Measurements from ENCODE around the gene KCND1.

The KCND1 gene

DNA sequence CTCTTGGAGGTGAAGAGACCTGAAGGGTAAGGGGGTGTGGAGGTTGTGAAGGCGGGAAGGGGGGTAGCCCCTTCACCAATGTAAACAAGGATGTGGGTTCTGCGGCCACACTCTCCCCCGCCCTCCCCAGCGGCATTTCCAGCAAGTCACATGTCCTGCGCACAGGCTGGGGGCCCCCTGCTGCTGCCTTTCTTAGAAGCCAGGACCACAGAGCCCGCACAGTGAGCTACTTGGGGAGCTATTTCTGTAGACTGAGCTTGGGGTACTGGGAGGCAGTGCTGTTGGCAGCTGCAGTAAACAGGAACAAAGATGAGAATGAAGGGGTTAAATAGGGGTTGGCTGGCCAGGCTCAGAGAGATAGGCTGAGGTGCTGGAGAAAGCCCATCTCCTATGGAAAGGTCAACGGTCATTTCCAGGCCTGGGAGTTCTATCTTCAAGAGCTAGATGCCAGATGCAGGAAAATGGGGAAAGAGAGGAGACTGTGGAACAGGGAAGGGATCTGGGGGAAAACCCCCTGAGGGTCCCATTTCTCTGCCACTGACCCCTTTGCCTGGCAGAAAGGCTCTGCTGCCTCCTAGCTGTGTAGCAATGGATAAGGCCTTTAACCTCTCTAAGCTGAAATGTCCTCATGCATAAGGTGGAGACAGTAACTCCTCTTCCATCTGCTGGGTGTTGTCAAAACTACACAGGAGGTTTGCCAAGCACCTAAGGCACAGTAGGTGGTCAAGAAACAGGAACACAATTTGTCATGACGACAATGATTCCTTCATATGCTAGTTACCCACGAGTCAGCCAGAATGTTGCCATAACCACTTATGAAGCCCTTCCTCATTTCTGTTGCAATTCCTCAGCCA, 34.4 kb downstream of the KCND1 start:
- peak overlapping the region in 1 of 2 donors; percentile 2 for H3K4me3 ChIP-seq (ENCODE audit: low read depth in 1 of 2, low read length in 2 of 2)
- peaks cover 10 to 15% of the 10 kb centered on the region in 2 donors for H3K36me3 ChIP-seq (ENCODE audit: control insufficient read depth in 1 of 2, insufficient read depth in 2 of 2, low read length in 2 of 2)
- no peaks in the 10 kb centered on the region for H3K27me3 ChIP-seq (ENCODE audit: low read depth, low read length)
- H3K27ac ChIP-seq (ENCODE audit: low read length), result peak overlapping the region; percentile 86
- H3K4me1 ChIP-seq (ENCODE audit: control insufficient read depth in 1 of 2, insufficient read depth in 2 of 2, low read length in 2 of 2), result peaks cover 0 to 26% of the 10 kb centered on the region in 2 donors
- no peaks in the 10 kb centered on the region for H3K9me3 ChIP-seq (ENCODE audit: control insufficient read depth in 1 of 2, low read length in 2 of 2)

DNA sequence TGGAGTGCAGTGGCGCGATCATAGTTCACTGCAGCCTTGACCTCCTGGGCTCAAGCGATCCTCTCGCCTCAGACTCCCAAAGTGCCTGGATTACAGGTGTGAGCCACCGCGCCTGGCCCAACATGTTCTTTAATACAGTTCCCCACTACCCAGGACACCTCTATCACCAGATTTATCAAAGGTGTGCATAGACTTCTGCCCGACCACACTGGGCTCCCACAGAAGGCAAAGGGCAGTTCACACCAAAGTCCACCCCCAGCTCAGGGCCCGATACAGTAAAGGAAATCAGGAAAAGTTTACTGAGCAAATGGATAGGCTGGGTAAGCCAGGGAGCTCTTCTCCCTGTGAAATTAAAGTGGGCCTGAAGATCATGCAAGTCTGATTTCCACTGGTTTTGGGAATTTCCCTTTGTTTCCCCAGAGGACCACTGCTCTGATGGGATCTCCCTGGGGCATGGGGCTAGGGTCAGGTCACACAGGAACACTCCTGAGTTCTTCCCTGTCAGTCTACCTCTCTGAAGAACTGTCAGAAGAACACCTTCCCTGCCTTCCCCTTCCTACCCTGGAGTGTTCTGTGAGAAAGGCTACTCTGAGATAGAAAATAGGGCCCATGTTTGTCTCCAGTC, 35.1 kb downstream of the KCND1 start:
- H3K27ac ChIP-seq (ENCODE audit: low read length), result peak overlapping the region; percentile 86
- H3K4me3 ChIP-seq (ENCODE audit: low read depth in 1 of 2, low read length in 2 of 2), result no peak overlapping the region
- H3K4me1 ChIP-seq (ENCODE audit: control insufficient read depth in 1 of 2, insufficient read depth in 2 of 2, low read length in 2 of 2), result peaks cover 0 to 26% of the 10 kb centered on the region in 2 donors
- H3K9me3 ChIP-seq (ENCODE audit: control insufficient read depth in 1 of 2, low read length in 2 of 2), result no peaks in the 10 kb centered on the region
- H3K27me3 ChIP-seq (ENCODE audit: low read depth, low read length), result no peaks in the 10 kb centered on the region
- H3K36me3 ChIP-seq (ENCODE audit: control insufficient read depth in 1 of 2, insufficient read depth in 2 of 2, low read length in 2 of 2), result peaks cover 10 to 15% of the 10 kb centered on the region in 2 donors

DNA sequence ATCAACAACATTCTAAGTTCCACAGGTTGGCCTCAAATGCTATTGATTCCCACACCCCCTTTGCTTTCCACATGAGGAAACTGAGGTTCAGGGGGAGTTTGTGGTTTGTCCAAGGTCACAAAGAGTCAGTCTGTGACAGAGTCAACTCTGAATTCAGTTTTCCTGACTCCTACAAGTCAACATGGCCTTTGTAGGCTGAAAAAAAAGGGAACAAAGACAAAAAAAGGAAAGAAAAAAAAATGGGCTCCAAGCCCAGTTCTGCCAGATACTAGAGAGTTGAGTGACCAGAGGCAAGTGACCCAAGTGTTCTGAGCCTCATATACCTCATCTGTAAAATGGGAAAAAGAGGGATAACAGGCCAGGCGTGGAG, 36.4 kb downstream of the KCND1 start:
- no peaks in the 10 kb centered on the region for H3K27me3 ChIP-seq (ENCODE audit: low read depth, low read length)
- H3K4me1 ChIP-seq (ENCODE audit: control insufficient read depth in 1 of 2, insufficient read depth in 2 of 2, low read length in 2 of 2), result peaks cover 0 to 18% of the 10 kb centered on the region in 2 donors
- no peaks in the 10 kb centered on the region for H3K9me3 ChIP-seq (ENCODE audit: control insufficient read depth in 1 of 2, low read length in 2 of 2)
- H3K4me3 ChIP-seq (ENCODE audit: low read depth in 1 of 2, low read length in 2 of 2), result no peak overlapping the region
- peaks cover 11 to 16% of the 10 kb centered on the region in 2 donors for H3K36me3 ChIP-seq (ENCODE audit: control insufficient read depth in 1 of 2, insufficient read depth in 2 of 2, low read length in 2 of 2)
- H3K27ac ChIP-seq (ENCODE audit: low read length), result no peak overlapping the region

DNA sequence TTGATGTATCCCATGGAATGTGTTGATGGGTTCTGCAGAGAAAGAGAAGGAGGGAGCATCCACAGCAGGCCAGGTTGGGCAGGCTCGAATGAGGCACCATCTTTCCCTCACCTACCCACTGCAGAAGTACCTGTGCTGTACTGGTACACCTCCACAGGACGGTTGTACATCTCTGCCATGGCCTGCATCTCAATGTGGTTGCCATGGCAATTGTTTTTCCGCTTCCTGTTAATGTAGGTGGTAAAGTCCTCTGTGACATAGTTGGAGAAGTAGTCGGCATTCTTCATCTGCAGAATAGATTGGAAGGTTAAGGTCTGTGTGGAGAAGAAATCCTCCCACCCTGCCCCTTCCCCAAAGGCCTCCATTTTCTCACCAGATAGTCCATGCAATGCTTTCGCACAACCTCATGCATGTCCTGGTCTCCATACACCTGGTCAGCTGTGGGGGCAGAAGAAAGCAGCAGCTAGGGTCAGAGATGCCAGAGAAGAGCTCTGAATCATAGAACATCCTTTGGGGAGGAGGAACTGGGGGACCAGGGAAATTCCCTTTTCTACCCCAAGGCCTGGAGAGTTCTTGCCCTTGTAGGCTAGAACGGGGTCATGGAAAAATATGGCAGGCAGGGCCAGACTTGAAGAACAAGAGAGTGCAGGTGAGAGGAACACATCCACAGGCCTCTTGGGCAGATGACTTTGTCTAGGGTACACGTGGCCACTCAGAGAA, 36.9 kb downstream of the KCND1 start:
- Histone ChIP-seq H3K4me3 (ENCODE audit: low read depth in 1 of 2, low read length in 2 of 2) (no peak overlapping the region), H3K36me3 (ENCODE audit: control insufficient read depth in 1 of 2, insufficient read depth in 2 of 2, low read length in 2 of 2) (peaks cover 14 to 19% of the 10 kb centered on the region in 2 donors), H3K9me3 (ENCODE audit: control insufficient read depth in 1 of 2, low read length in 2 of 2) (no peaks in the 10 kb centered on the region), H3K27me3 (ENCODE audit: low read depth, low read length) (no peaks in the 10 kb centered on the region), H3K4me1 (ENCODE audit: control insufficient read depth in 1 of 2, insufficient read depth in 2 of 2, low read length in 2 of 2) (peaks cover 0 to 15% of the 10 kb centered on the region in 2 donors), H3K27ac (ENCODE audit: low read length) (no peak overlapping the region)

DNA sequence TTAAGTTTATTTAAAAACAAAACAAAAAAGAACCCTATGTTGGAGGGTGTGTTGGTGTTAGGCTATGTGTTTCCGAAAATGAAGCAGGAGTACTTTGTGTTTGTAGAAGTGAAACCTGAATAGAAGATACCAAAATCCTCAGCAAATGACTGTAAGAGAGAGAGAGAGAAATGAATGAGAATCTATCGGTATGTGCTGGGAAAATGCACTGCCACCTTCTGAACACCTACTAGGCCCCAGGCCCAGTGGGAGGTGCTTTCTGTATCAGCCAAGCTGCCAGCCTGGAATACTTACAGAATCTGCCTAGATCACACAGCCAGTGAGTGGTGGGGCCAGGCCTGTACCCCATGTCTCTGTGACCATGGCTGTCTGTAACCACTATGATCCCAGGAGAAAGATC, 37.9 kb downstream of the KCND1 start:
- H3K9me3 ChIP-seq (ENCODE audit: control insufficient read depth in 1 of 2, low read length in 2 of 2), result no peaks in the 10 kb centered on the region
- no peak overlapping the region for H3K4me3 ChIP-seq (ENCODE audit: low read depth in 1 of 2, low read length in 2 of 2)
- H3K27me3 ChIP-seq (ENCODE audit: low read depth, low read length), result no peaks in the 10 kb centered on the region
- peaks cover 0 to 10% of the 10 kb centered on the region in 2 donors for H3K4me1 ChIP-seq (ENCODE audit: control insufficient read depth in 1 of 2, insufficient read depth in 2 of 2, low read length in 2 of 2)
- H3K36me3 ChIP-seq (ENCODE audit: control insufficient read depth in 1 of 2, insufficient read depth in 2 of 2, low read length in 2 of 2), result peaks cover 14 to 19% of the 10 kb centered on the region in 2 donors
- no peak overlapping the region for H3K27ac ChIP-seq (ENCODE audit: low read length)

DNA sequence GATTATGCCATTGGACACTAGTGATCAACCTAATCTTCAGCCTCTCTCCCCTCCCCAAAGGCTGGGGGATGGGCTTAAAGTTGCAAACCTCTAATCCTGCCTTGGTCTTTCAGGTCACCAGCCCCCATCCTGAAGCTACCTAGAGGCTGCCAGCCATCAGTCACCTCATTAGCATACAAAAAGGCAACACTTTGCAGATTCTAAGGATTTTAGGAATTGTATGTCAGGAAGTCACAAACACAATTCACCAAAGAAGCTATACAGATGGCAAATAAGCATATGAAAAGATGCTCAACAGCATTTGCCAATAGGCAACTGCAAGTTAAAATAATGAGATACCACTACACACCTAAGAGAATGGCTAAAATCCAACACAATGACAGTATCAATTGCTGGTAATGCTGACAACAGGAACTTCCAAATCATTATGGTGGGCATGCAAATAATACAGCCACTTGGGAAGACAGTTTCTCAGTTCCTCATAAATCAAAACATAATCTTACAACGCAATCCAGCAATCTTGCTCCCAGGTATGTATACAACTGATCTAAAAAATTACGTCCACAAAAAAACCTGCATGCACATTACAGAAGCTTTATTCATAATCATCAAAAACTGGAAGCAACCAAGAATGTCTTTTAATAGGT, 43.8 kb downstream of the KCND1 start:
- no peaks in the 10 kb centered on the region for H3K27me3 ChIP-seq (ENCODE audit: low read depth, low read length)
- peaks cover 19 to 28% of the 10 kb centered on the region in 2 donors for H3K36me3 ChIP-seq (ENCODE audit: control insufficient read depth in 1 of 2, insufficient read depth in 2 of 2, low read length in 2 of 2)
- no peaks in the 10 kb centered on the region for H3K9me3 ChIP-seq (ENCODE audit: control insufficient read depth in 1 of 2, low read length in 2 of 2)
- no peak overlapping the region for H3K4me3 ChIP-seq (ENCODE audit: low read depth in 1 of 2, low read length in 2 of 2)
- no peak overlapping the region for H3K27ac ChIP-seq (ENCODE audit: low read length)
- H3K4me1 ChIP-seq (ENCODE audit: control insufficient read depth in 1 of 2, insufficient read depth in 2 of 2, low read length in 2 of 2), result no peaks in the 10 kb centered on the region

DNA sequence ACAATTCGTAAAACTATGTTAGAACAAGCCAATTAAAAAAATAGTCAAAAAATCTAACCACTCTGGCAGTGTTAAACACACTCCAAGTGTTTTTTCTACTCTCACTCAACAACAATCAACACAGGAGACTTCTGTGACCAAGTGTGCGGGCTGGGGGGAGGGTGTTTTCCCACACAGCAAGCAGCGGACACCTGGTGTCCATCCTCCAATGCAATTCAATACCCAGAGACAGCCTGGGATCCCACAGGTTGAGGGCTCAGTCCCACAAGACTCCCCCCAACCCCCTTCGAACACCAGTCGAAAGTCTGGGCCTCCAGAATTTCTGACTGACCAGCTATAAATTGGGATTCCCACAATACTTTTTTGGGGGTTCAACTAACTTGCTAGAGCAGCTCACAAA, 44.5 kb downstream of the KCND1 start:
- no peak overlapping the region for H3K27ac ChIP-seq (ENCODE audit: low read length)
- peaks cover 25 to 28% of the 10 kb centered on the region in 2 donors for H3K36me3 ChIP-seq (ENCODE audit: control insufficient read depth in 1 of 2, insufficient read depth in 2 of 2, low read length in 2 of 2)
- no peaks in the 10 kb centered on the region for H3K9me3 ChIP-seq (ENCODE audit: control insufficient read depth in 1 of 2, low read length in 2 of 2)
- H3K4me1 ChIP-seq (ENCODE audit: control insufficient read depth in 1 of 2, insufficient read depth in 2 of 2, low read length in 2 of 2), result no peaks in the 10 kb centered on the region
- no peaks in the 10 kb centered on the region for H3K27me3 ChIP-seq (ENCODE audit: low read depth, low read length)
- H3K4me3 ChIP-seq (ENCODE audit: low read depth in 1 of 2, low read length in 2 of 2), result no peak overlapping the region

DNA sequence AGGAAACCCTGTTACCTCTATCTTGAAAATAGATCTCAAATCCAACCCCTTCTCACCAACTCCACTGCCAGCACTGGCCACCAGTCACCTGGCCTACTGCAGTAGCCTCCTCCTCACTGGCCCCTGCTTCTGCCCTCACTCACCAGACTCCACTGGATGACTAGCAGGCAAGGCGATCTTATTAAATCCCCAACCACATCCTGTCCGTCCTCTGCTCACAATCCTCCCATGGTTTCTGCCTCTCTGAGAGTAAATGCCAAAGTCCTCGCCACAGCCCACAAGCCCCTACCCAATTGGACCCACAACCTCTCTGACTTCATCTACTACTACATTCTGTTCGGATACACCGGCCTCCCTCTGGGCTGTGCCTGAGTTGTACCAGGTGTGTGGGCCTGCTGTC, 47.4 kb downstream of the KCND1 start:
- Histone ChIP-seq H3K27me3 (ENCODE audit: low read depth, low read length) (no peaks in the 10 kb centered on the region), H3K9me3 (ENCODE audit: control insufficient read depth in 1 of 2, low read length in 2 of 2) (no peaks in the 10 kb centered on the region), H3K36me3 (ENCODE audit: control insufficient read depth in 1 of 2, insufficient read depth in 2 of 2, low read length in 2 of 2) (peaks cover 24 to 25% of the 10 kb centered on the region in 2 donors), H3K4me1 (ENCODE audit: control insufficient read depth in 1 of 2, insufficient read depth in 2 of 2, low read length in 2 of 2) (peaks cover 0 to 5% of the 10 kb centered on the region in 2 donors), H3K4me3 (ENCODE audit: low read depth in 1 of 2, low read length in 2 of 2) (no peak overlapping the region), H3K27ac (ENCODE audit: low read length) (no peak overlapping the region)

DNA sequence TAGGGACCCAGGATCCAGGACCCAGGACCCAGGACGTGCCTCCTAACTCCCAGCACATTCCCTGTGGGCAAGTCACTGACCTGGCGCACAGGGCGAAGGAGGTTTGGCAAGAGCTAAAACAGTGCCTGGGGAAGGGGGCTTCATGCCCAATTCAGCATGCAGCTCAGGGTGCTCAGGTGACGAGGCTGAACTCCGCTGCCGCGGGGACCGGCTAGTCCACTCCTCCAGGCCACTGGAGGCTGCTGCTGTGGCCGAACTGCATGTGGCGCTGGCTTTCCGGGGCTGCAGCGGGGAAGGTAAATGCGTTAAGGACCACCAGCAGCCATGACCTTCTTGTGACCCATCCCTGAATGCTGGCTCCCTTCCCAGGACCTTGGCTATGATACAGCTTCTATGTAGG, 47.9 kb downstream of the KCND1 start:
- peaks cover 24 to 25% of the 10 kb centered on the region in 2 donors for H3K36me3 ChIP-seq (ENCODE audit: control insufficient read depth in 1 of 2, insufficient read depth in 2 of 2, low read length in 2 of 2)
- no peak overlapping the region for H3K4me3 ChIP-seq (ENCODE audit: low read depth in 1 of 2, low read length in 2 of 2)
- H3K9me3 ChIP-seq (ENCODE audit: control insufficient read depth in 1 of 2, low read length in 2 of 2), result no peaks in the 10 kb centered on the region
- H3K27ac ChIP-seq (ENCODE audit: low read length), result no peak overlapping the region
- no peaks in the 10 kb centered on the region for H3K27me3 ChIP-seq (ENCODE audit: low read depth, low read length)
- peaks cover 0 to 5% of the 10 kb centered on the region in 2 donors for H3K4me1 ChIP-seq (ENCODE audit: control insufficient read depth in 1 of 2, insufficient read depth in 2 of 2, low read length in 2 of 2)

DNA sequence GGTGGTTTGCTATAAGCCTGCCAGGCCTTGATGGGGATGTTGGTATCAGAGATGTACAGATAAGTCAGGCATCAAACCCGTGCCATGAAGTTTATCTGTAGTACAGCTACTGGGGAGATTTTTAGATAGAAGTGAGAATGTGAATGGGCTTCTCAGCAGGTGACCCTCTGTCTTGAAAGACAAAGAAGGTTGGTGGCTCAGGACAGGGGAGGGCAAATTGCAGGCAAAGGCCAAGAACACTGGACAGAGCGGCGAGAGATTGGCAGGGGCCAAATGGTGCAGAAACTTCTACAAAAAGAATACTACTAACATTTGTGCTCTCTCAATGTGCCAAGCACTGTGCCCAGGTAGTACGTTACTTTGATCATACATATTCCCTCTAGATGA, 50.9 kb downstream of the KCND1 start:
- Histone ChIP-seq H3K9me3 (ENCODE audit: control insufficient read depth in 1 of 2, low read length in 2 of 2) (no peaks in the 10 kb centered on the region), H3K4me3 (ENCODE audit: low read depth in 1 of 2, low read length in 2 of 2) (no peak overlapping the region), H3K27ac (ENCODE audit: low read length) (no peak overlapping the region), H3K27me3 (ENCODE audit: low read depth, low read length) (no peaks in the 10 kb centered on the region), H3K4me1 (ENCODE audit: control insufficient read depth in 1 of 2, insufficient read depth in 2 of 2, low read length in 2 of 2) (peaks cover 0 to 8% of the 10 kb centered on the region in 2 donors), H3K36me3 (ENCODE audit: control insufficient read depth in 1 of 2, insufficient read depth in 2 of 2, low read length in 2 of 2) (peaks cover 20 to 25% of the 10 kb centered on the region in 2 donors)

Measured in muscle layer of duodenum (tissue), 2 donors.